IMR-90 (cell line): Measurements from ENCODE around the gene SEPTIN10. TPM values are rescaled to one million over a fixed set of nuclear protein-coding genes. Genes with fewer than 3 reads are reported as not detected.
A peak's percentile ranks its signal among the peaks of the same experiment; 100 is the strongest.
"Not testable (repeated sequence)": the region's sequence is repeated elsewhere in the genome, so short reads cannot be mapped to it uniquely, and the experiment has no call there.

Experiments used
- ATAC-seq: fragments of 200-7000 bp; cut with Tn5 transposase; 2 replicates; pipeline ENCODE4 v1.9.1; 2020; ENCODE audit warnings: low read depth, mild to moderate bottlenecking, moderate library complexity
- BruUV-seq: library from RNA; stranded (reverse); fragments of 400-500 nt; replicated peaks from 2 replicates; lab custom pipeline; 2021; lab: Mats Ljungman, UMichigan
- CTCF ChIA-PET: fragments of 300-600 bp; formaldehyde crosslinking; extraction: SDS; loops from one replicate; lab custom pipeline; 2021; ENCODE audit warnings: antibody characterized with exemption; lab: Yijun Ruan, JAX
- POLR2A ChIA-PET: fragments of 300-600 bp; sonication (Branson Sonifier 250); formaldehyde crosslinking; loops from one replicate; lab custom pipeline; 2022; ENCODE audit warnings: antibody characterized with exemption; ENCODE audit not compliant: unreplicated experiment; lab: Charles Lee
- DNase-seq: peaks from one replicate; pipeline ENCODE4 v3.0.0; 2013
- H2AFZ ChIP-seq: replicated peaks from 2 replicates; pipeline ENCODE3; 2013; ENCODE audit warnings: low read length, mild to moderate bottlenecking; ENCODE audit not compliant: poor library complexity
- H2AK5ac ChIP-seq: 2 replicates; pipeline ENCODE4 v1.6.1; 2013; ENCODE audit warnings: low read depth, low read length, inconsistent platforms
- H2AK9ac ChIP-seq: replicated peaks from 2 replicates; pipeline ENCODE3; 2013; ENCODE audit warnings: mild to moderate bottlenecking, low read depth, low read length, moderate library complexity; ENCODE audit not compliant: poor library complexity
- H2BK120ac ChIP-seq: 2 replicates; pipeline ENCODE4 v1.6.1; 2013; ENCODE audit warnings: low read depth, low read length, inconsistent platforms
- H2BK15ac ChIP-seq: 3 replicates; pipeline ENCODE4 v1.6.1; 2013; ENCODE audit warnings: low read depth, low read length, inconsistent platforms
- H2BK20ac ChIP-seq: 2 replicates; pipeline ENCODE4 v1.6.1; 2013; ENCODE audit warnings: low read depth, mild to moderate bottlenecking, inconsistent platforms, low read length, moderate library complexity
- H2BK5ac ChIP-seq: 2 replicates; pipeline ENCODE4 v1.6.1; 2013; ENCODE audit warnings: mild to moderate bottlenecking, low read depth, low read length, inconsistent platforms; ENCODE audit not compliant: poor library complexity, severe bottlenecking
- H3K14ac ChIP-seq: replicated peaks from 2 replicates; pipeline ENCODE4 v1.6.1; 2013; ENCODE audit warnings: low read depth, low read length, inconsistent platforms
- H3K18ac ChIP-seq: 2 replicates; pipeline ENCODE4 v1.6.1; 2013; ENCODE audit warnings: low read depth, low read length, control low read depth
- H3K23ac ChIP-seq: 2 replicates; pipeline ENCODE4 v1.6.1; 2013; ENCODE audit warnings: low read depth, low read length, inconsistent platforms
- H3K27ac ChIP-seq: 2 replicates; pipeline ENCODE4 v1.5.1; 2013; ENCODE audit warnings: mild to moderate bottlenecking, control low read depth, low read length; ENCODE audit not compliant: insufficient read depth
- H3K27me3 ChIP-seq: 2 replicates; pipeline ENCODE4 v1.6.1; 2013; ENCODE audit warnings: low read length; ENCODE audit not compliant: control insufficient read depth, insufficient read depth
- H3K36me3 ChIP-seq: 2 replicates; pipeline ENCODE4 v1.6.1; 2013; ENCODE audit warnings: low read length, mixed read lengths; ENCODE audit not compliant: control insufficient read depth, insufficient read depth
- H3K4ac ChIP-seq: 2 replicates; pipeline ENCODE4 v1.6.1; 2013; ENCODE audit warnings: low read depth, low read length, inconsistent platforms
- H3K4me1 ChIP-seq: 2 replicates; pipeline ENCODE4 v1.6.1; 2013; ENCODE audit warnings: low read length, mixed read lengths; ENCODE audit not compliant: control insufficient read depth, insufficient read depth
- H3K4me2 ChIP-seq: 2 replicates; pipeline ENCODE4 v1.6.1; 2013; ENCODE audit warnings: low read depth, mild to moderate bottlenecking, control low read depth, low read length, moderate library complexity
- H3K4me3 ChIP-seq: 2 replicates; pipeline ENCODE4 v1.5.1; 2013; ENCODE audit warnings: low read depth, mild to moderate bottlenecking, control low read depth, low read length, moderate library complexity; ENCODE audit not compliant: insufficient read depth
- H3K56ac ChIP-seq: 2 replicates; pipeline ENCODE4 v1.6.1; 2013; ENCODE audit warnings: low read length, inconsistent platforms; ENCODE audit not compliant: insufficient read depth; ENCODE audit errors: extremely low read depth
- H3K79me1 ChIP-seq, 2 experiments: 2 replicates each; pipeline ENCODE4 v1.6.1; 2013; ENCODE audit warnings: low read length in 2 of 2, inconsistent platforms in 1 of 2, low read depth in 1 of 2
- H3K9ac ChIP-seq: 2 replicates; pipeline ENCODE4 v1.6.1; 2013; ENCODE audit warnings: low read depth, low read length, control low read depth
- H3K9me1 ChIP-seq: 2 replicates; pipeline ENCODE4 v1.6.1; 2013; ENCODE audit warnings: low read length, inconsistent platforms; ENCODE audit not compliant: insufficient read depth
- H3K9me3 ChIP-seq: 2 replicates; pipeline ENCODE4 v1.6.1; 2013; ENCODE audit warnings: low read length; ENCODE audit not compliant: control insufficient read depth, insufficient read depth
- H4K20me1 ChIP-seq: 2 replicates; pipeline ENCODE4 v1.6.1; 2013; ENCODE audit warnings: low read length, inconsistent platforms; ENCODE audit not compliant: insufficient read depth
- H4K5ac ChIP-seq: 2 replicates; pipeline ENCODE4 v1.6.1; 2013; ENCODE audit warnings: mild to moderate bottlenecking, low read depth, low read length, control low read depth
- H4K8ac ChIP-seq, 2 experiments: 2 replicates each; pipeline ENCODE4 v1.6.1; 2013; ENCODE audit warnings: low read depth in 2 of 2, low read length in 2 of 2, control low read depth in 1 of 2, inconsistent platforms in 1 of 2
- H4K91ac ChIP-seq: 2 replicates; pipeline ENCODE4 v1.6.1; 2013; ENCODE audit warnings: low read depth, low read length, inconsistent platforms; ENCODE audit not compliant: insufficient read depth
- WGBS, 2 experiments: methylation state at CpG; one replicate each; pipeline versions ENCODE4 v1.1.5 to v1.1.7; 2013; ENCODE audit warnings: missing lambda C conversion rate in 2 of 2; ENCODE audit not compliant: insufficient read length in 1 of 2; ENCODE audit errors: extremely low coverage in 2 of 2; 5-methylcytosine and 5-hydroxymethylcytosine counted together
- dilution Hi-C: fragments of 300-500 bp; cut with HindIII; formaldehyde crosslinking; loops from one replicate; pipeline ENCODE4 v1.14.3; 2018; ENCODE audit warnings: low sequenced_read_pairs; ENCODE audit not compliant: unreplicated experiment
- in situ Hi-C: fragments of 300-500 bp; cut with MboI; formaldehyde crosslinking; loops from 3 replicates; pipeline ENCODE4 v1.14.3; 2019; ENCODE audit warnings: low sequenced_read_pairs, inconsistent platforms, mixed read lengths
- intact Hi-C: fragments of 100-400 bp; cut with micrococcal nuclease; formaldehyde crosslinking; loops from 2 replicates; pipeline ENCODE4 v1.10.0; 2022
- polyA plus RNA-seq, 3 experiments: library from polyadenylated mRNA; depleted of rRNA; stranded (reverse); fragments of >200 nt; gene quantifications; 2 replicates each; pipeline ENCODE4 v1.2.3, GENCODE V29; 2012; ENCODE audit warnings: low replicate concordance in 1 of 3
- total RNA-seq: library from RNA; depleted of rRNA; stranded (reverse); fragments of >200 nt; gene quantifications from 2 replicates; pipeline ENCODE4 v1.2.3, GENCODE V29; 2012

The SEPTIN10 gene
- total and polyA plus RNA-seq, 2 of the 4 experiments (the other 2 are of a cell fraction), result 55.4 to 82.6 TPM

GRCh38 chr2:109536556-109536955 lies 77.2 kb downstream of the SEPTIN10 start:
- H3K14ac ChIP-seq, H4K5ac ChIP-seq, H2BK120ac ChIP-seq, H3K27ac ChIP-seq, H3K9ac ChIP-seq, POLR2A ChIA-PET, H4K91ac ChIP-seq, H3K9me1 ChIP-seq, H3K36me3 ChIP-seq, ATAC-seq, H4K20me1 ChIP-seq, H3K18ac ChIP-seq, H3K4me3 ChIP-seq, H2AK5ac ChIP-seq, H3K4me1 ChIP-seq, H3K56ac ChIP-seq, H3K23ac ChIP-seq, H3K4ac ChIP-seq, H2AFZ ChIP-seq, H2BK20ac ChIP-seq, H2BK15ac ChIP-seq, dilution Hi-C loops, in situ Hi-C loops, intact Hi-C loops, H3K4me2 ChIP-seq, H3K79me1 ChIP-seq, BruUV-seq, H4K8ac ChIP-seq, CTCF ChIA-PET, H2AK9ac ChIP-seq, H2BK5ac ChIP-seq, H3K9me3 ChIP-seq: not testable (repeated sequence)
- WGBS, 2 experiments, result no CpG with 5 or more reads among the region's 3 CpGs
- peak; percentile 24 for DNase-seq
- H3K27me3 ChIP-seq, result peaks cover 19% of the 10 kb centered on the region
